ENCODE measurements around the gene AMN1. TPM values are rescaled to one million over a fixed set of nuclear protein-coding genes. Genes with fewer than 3 reads are reported as not detected.

AMN1 gene
- total RNA-seq, 1 experiment from 2014 or later, result 9.6 TPM

GRCh38 chr12:31663576-31663975 is 65.2 kb downstream of the AMN1 start:
- Histone ChIP-seq H3K4me1 (ENCODE audit: insufficient read depth, low read length) (no peaks in the 10 kb centered on the region), H3K4me2 (ENCODE audit: insufficient read depth, insufficient read length, low read length) (no peak overlapping the region), H3K9me3 (ENCODE audit: control insufficient read depth, low read depth, low read length) (peaks cover 14% of the 10 kb centered on the region), H3K18ac (ENCODE audit: insufficient read length, low read depth, low read length) (no peak overlapping the region), H4K20me1 (ENCODE audit: control insufficient read depth, insufficient read depth, insufficient read length) (no peaks in the 10 kb centered on the region), H2BK15ac (ENCODE audit: low read depth, low read length) (no peak overlapping the region), H3K79me2 (ENCODE audit: insufficient read depth, low read length) (no peaks in the 10 kb centered on the region), H2BK5ac (ENCODE audit: insufficient read length, low read length) (no peak overlapping the region), H3K56ac (ENCODE audit: insufficient read length, low read depth, low read length) (no peak overlapping the region), H2BK120ac (ENCODE audit: low read depth, low read length, poor library complexity, severe bottlenecking) (no peak overlapping the region), H3K23ac (ENCODE audit: insufficient read length, low read depth, low read length) (no peak overlapping the region), H4K8ac (replicated peaks; ENCODE audit: insufficient read length, low read depth, low read length) (no peak overlapping the region), H3T11ph (ENCODE audit: low read length) (no peak overlapping the region), H3K14ac (ENCODE audit: insufficient read depth, low read length) (no peak overlapping the region), H2BK12ac (ENCODE audit: insufficient read length, low read depth, low read length) (no peak overlapping the region), H2AK5ac (ENCODE audit: insufficient read length, low read length) (no peak overlapping the region), H3K79me1 (ENCODE audit: insufficient read depth, low read depth, low read length, poor library complexity, severe bottlenecking) (no peaks in the 10 kb centered on the region), H4K91ac (ENCODE audit: insufficient read length, low read depth, low read length) (no peak overlapping the region), H3K27ac (ENCODE audit: insufficient read length, low read depth, low read length) (no peak overlapping the region), H3K9ac (ENCODE audit: extremely low read depth, insufficient read length, low read length) (no peak overlapping the region), H3K23me2 (ENCODE audit: insufficient read length, low read depth, low read length, poor library complexity, severe bottlenecking) (peaks cover 3% of the 10 kb centered on the region), H4K5ac (ENCODE audit: insufficient read length, low read depth, low read length) (no peak overlapping the region), H3K4ac (ENCODE audit: low read depth, low read length) (no peak overlapping the region), H3K27me3 (ENCODE audit: insufficient read depth, low read length) (no peaks in the 10 kb centered on the region), H2AFZ (ENCODE audit: low read length) (no peak overlapping the region), H2BK20ac (ENCODE audit: low read depth, low read length, poor library complexity, severe bottlenecking) (no peak overlapping the region)
- Mint-ChIP-seq H3K27ac (no peak overlapping the region), H3K9me3 (peaks cover 24 to 27% of the 10 kb centered on the region in 2 experiments; a peak in 4 of 5 replicates), H3K4me1 (peaks cover 1% of the 10 kb centered on the region in 2 experiments), H3K27me3 (ENCODE audit: low read depth) (peaks cover 2% of the 10 kb centered on the region; the same call in 1 of the 2 replicates), H3K36me3 (ENCODE audit: insufficient read depth in 1 of 3, low read depth in 3 of 3) (peaks cover 14 to 25% (median 19%) of the 10 kb centered on the region in 3 experiments), H3K4me3 (no peak overlapping the region)
- WGBS (ENCODE audit: extremely low coverage, insufficient read length, low lambda C conversion rate), result no CpG with 5 or more reads among the region's 4 CpGs
- no peak for TF ChIP-seq CTCF (conservative IDR thresholded peaks at IDR 0.05)
- no peak for DNase-seq

All from H9 (cell line).